ENCODE measurements around the gene WFIKKN2. TPM values are rescaled to one million over a fixed set of nuclear protein-coding genes. Genes with fewer than 3 reads are reported as not detected.
"Not testable (repeated sequence)": the region's sequence is repeated elsewhere in the genome, so short reads cannot be mapped to it uniquely, and the experiment has no call there.

The WFIKKN2 gene
- total RNA-seq, 1 donor from 2014 or later, result not detected

DNA sequence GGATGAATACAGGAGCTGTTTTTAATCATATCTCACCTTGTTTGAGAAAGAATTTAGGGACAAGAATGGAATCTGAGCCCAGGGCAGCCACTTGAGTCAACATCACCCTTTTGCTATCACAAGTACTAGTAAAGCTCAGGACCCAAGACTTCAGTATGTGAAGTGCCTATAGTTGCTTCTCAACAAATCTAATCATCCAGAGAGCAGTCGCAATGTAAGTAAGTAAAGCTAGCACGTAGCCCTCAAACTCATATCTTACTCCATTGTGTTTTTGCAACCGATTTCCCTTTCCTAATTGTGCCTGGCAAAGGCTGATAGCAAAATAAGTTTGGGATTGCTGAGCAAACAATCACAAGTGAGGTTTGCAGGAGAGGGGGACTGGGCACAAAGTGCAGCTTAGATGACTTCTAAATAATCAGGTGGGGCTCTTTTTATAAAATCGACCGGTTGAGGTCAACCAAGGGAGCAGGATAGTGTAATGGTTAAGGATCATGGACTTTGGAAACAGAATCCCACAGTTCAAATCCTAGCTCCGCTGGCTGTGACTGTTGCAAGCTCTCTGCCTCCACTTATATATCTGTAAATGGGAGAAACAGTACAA lies 17.7 kb downstream of the WFIKKN2 start:
- intact Hi-C loops (cut with micrococcal nuclease), result loop anchor here (2.0 kb wide), 2 partner anchors 204 to 268 kb away; partner anchors contain the start of gene SPAG9

DNA sequence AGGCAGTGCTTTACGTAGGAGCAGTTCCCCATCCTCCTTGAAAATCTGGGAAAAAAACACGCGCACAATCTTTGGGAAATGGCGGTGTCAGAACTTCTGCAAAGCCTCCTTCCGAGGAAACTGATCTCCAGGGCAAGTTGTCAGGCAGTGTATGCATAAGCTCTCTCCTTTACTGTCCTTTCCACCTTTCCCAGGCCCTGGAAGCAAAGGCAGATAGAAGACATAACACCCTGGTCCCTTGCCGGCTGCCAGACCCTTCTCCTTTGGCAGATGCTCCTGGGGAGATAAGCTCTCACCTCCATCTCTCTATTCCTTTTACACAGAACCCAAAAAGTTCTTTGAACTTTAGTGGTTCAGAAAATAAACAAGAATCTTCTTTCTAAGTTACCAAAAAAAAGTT lies 18.4 kb downstream of the WFIKKN2 start:
- intact Hi-C loops (cut with micrococcal nuclease), result loop anchor here (2.0 kb wide), 2 partner anchors 203 to 267 kb away; partner anchors contain the start of gene SPAG9

DNA sequence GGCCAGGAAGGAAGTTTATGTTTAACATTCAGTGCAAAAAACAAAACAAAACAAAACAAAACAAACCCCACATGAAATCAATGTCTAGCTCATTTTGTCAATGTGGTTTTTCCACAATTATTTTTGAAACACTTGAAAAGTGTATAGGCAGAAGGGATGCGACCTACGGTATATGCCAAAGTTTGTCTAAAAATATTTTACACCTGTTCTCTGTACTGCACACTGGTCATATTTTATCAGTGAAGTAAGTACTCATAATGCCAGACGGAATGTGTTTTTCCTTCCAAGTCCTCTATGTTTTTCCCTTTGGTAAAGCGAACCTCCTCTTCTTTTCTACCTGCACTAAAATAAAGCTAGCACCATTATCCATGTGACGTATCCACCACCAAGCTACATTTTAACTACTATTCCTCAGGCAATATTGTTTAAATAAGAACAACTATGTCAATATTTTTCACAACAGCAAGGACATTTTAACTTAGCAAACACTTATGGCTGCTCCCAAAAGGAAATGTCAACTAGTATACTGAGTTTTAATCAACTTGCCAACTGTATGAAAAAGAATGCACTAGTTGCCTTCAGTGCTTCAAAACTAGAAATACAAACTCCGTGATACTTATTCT lies 20.4 kb downstream of the WFIKKN2 start:
- intact Hi-C loops (cut with micrococcal nuclease), result no loop called here

DNA sequence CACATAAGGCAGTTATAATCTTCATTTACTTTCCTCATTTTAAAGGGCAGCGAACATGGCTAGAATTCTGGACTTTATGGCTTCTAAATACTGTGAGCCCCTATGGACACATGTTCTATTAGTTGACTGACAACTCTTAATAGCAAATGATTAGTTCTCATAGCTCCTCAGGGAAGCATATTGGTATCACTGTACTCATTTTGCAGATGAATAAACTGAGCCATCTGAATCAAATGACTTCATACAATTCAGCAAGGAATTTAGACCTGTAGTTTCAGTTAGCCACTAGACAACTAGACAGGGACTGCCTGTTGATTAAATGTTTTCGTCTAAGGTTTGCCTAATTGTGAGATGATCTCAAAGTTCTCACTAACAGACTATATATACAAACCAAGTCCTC lies 21.0 kb downstream of the WFIKKN2 start:
- intact Hi-C loops (cut with micrococcal nuclease), result no loop called here

DNA sequence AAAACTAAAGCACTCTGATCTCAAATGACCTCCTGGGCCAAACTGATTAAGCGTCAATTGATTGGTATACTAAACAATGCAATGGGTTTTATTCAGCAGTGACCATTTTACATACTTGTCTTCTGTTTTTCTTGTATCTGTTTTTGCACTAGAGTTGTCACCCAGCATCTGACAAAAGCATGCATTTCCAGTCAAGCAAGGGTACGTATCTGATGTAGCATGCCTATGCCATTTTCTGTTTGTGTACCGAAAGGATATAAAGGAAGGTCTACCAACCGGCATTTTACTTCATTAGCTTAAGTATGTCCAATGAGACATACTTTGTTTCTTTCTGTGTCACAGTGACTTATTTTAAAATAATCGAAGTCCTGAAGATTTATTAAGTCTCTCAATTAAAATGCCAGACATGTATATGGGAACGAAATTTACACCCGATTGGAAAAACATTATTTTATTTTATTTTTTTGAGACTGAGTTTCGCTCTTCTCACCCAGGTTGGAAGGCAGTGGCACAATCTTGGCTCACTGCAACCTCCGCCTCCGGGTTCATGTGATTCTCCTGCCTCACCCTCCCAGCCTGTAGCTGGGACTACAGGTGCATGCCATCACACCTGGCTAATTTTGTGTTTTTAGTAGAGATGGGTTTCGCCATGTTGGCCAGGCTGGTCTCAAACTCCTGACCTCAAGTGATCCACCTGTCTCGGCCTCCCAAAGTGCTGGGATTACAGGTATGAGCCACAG lies 23.3 kb downstream of the WFIKKN2 start:
- intact Hi-C loops (cut with micrococcal nuclease), result no loop called here

DNA sequence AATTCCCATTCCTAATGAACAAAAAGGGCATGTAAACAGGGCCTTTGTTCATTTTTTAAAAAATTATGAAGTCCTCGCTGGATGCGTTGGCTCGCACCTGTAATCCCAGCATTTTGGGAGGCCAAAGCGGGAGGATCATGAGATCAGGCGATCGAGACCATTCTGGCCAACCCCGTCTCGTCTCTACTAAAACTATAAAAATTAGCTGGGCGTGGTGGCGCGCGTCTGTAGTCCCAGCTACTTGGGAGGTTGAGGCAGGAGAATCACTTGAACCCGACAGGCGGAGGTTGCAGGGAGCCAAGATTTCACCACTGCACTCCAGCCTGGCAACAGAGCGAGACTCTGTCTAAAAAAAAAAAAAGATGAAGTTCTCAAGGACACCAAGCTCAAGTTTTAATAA lies 24.3 kb downstream of the WFIKKN2 start:
- intact Hi-C loops (cut with micrococcal nuclease), result not testable (repeated sequence)

DNA sequence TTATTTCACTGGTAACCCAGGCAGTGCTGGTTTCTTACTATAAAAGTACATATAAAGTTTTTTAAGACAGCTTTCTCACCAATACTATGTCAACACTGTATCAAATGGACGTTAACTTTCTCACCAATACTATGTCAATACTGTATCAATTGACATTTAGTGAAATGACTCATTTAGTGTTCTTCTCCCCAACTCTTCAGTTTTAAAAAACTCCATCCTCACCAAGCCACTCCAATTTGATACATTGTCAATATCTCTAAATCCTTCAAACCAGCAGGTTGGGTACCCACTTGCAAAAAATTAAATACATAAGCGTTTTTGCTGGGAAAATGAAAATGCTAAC lies 25.9 kb downstream of the WFIKKN2 start:
- intact Hi-C loops (cut with micrococcal nuclease), result no loop called here

DNA sequence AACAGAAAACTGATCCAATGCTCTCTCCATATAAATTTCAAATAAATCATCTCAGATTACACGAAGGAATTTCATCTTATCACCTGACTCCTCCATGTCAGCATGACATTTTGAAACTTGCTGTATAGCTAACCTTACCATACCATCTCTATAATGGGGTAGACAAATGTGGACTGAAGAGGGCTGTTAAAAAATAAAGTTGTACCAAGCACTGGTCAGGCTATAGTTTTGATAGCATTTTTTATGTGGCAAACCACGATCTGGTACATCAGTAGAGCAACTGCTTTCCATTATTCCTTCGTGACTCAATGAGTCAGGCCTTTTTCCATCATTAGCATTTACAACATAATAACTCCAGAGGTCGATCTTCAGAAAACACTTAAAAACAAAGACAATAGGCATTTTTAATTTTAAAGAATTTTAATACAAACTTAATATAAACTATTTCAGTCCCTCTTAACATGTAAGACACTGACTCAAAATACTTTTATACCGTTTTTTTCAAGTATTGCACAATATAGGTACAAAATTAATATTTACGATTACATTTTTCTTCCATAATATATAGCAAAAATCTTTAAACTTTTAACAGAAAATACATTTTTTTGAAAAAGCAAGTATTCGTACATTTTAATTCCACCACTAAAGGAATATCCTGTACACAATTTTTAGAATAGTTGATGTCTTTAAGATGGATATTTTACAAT lies 26.6 kb downstream of the WFIKKN2 start:
- intact Hi-C loops (cut with micrococcal nuclease), result no loop called here

DNA sequence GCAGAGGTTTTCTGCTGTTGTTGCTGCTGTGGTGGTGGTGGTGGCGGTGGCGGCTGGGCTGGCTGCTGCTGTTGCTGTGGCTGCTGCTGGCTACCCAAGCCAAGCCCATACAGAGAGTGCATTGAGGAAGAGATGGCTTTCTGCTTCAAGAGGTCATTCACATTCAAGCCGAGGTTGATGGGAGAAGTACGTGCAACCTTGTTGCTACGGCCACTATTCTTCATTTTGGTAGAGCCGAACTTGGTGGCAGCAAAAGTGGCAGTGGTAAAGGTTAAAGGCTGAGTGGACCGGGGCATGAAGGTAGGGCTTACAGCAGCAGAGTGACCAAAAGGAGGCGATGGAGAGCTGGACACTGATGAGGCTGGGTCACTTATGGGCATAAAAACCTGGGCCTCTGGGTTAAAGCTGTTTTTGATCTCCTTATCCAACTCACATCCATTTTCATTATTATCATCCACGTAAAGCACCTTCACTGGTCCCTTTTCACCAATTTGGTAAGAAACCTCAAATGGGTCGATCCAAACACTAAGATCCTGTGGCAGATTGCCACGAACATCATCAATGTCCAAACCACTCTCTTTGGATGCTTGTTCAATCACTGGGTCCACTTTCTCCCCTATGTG lies 27.9 kb downstream of the WFIKKN2 start:
- intact Hi-C loops (cut with micrococcal nuclease), result loop anchor here (1.0 kb wide), 1 partner anchor 93 kb away; no protein-coding TSS in a partner anchor

DNA sequence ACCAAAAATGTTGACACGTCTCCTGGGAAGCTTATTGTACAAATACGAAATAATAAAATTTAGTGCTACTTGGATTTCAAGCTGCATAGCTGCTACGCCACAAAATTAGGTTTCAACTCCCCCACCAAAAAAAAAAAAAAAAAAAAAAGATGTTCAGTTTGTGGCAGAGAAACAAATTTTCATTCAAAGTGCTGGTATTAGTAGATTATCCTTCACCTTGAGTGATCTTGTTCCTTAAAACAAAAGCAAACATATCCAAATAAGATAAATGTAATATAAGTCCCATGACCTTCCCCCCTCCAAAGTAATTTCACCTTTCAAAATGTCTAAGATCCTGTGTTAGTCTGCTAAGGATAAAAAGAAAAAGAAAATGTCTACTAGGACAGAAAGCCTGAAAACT lies 28.5 kb downstream of the WFIKKN2 start:
- intact Hi-C loops (cut with micrococcal nuclease), result loop anchor here (1.0 kb wide), 1 partner anchor 92 kb away; no protein-coding TSS in a partner anchor

DNA sequence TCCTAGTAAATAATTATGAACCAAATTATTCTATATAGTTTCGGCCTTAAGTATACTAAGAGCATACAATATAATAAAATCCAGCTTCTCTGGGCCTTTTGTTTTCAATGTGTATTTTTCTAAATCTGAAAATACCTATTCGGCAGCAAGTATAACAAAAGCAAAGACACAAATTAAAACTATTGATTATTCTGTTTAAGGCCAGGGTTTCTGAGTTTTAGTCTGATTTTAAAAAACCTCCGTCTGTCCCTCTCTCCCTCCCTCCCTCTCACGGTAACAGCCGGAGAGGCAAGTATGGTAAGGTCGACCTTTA lies 29.3 kb downstream of the WFIKKN2 start:
- intact Hi-C loops (cut with micrococcal nuclease), result loop anchor here (1.0 to 5.0 kb wide), 4 partner anchors 12 to 563 kb away; partner anchors contain the start of genes ANKRD40 and NME2

DNA sequence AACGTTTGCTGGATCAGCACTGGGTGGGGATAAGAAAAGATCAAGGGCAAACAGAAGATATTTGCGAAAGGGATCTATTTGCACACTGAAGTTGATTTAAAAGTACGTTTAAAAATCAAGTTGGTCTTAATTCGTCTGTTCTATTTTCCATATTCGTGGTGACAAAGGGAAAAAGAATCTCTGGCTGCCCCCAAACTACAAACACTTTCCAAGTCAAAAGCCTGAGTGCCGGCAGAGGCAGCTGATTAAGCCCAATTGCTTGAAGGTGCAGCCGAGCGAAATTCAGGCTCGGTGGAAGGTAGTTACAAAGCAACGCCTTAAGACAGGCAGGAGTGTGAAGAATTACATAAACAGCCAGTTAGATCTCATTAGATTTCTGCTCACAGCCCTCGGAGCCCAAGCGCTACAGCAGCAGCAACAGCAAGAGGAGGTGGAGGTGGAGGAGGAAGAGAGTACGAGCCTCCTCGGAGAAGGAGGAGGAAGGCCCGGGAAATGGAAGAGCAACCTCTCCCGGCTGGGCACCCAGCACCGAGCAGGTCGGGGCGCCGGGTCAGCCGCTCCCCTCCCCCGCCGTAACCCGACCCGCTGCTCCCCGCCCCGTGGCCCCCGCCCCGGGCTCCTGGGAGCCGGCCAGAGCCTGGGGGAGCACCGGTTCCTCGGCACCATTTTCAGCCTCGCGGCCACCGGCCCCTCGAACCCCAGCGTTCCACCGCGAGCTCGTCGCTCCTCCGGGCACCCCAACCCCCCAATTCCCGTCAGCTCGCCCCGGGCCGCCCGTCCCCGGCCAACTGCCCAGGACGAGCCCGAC lies 29.9 kb downstream of the WFIKKN2 start:
- intact Hi-C loops (cut with micrococcal nuclease), result loop anchor here (1.0 to 5.0 kb wide), 4 partner anchors 13 to 562 kb away; partner anchors contain the start of genes ANKRD40 and NME2

DNA sequence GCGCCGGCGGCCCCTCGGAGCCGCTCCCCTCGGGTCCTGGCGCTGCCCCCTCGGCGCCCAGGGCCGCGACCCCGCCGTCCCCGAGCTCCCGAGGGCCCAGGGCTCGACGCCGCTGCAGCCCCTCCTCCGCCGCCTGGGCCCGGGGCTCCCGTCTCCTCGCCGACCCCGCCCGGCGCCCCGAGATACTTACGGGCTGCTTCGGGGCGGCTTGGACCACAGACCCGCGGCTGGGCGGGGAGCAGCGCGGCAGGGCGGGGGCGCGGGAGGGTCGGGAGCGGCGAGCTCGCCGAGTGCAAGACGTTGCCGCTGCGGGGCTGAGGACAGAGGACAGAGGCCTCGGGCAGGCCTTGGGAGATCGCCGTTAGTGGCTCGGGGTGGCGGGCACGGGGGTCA lies 30.5 kb downstream of the WFIKKN2 start:
- intact Hi-C loops (cut with micrococcal nuclease), result loop anchor here (1.0 to 5.0 kb wide), 7 partner anchors 14 to 561 kb away; partner anchors contain the start of genes ANKRD40, MBTD1, NME1 and NME2

DNA sequence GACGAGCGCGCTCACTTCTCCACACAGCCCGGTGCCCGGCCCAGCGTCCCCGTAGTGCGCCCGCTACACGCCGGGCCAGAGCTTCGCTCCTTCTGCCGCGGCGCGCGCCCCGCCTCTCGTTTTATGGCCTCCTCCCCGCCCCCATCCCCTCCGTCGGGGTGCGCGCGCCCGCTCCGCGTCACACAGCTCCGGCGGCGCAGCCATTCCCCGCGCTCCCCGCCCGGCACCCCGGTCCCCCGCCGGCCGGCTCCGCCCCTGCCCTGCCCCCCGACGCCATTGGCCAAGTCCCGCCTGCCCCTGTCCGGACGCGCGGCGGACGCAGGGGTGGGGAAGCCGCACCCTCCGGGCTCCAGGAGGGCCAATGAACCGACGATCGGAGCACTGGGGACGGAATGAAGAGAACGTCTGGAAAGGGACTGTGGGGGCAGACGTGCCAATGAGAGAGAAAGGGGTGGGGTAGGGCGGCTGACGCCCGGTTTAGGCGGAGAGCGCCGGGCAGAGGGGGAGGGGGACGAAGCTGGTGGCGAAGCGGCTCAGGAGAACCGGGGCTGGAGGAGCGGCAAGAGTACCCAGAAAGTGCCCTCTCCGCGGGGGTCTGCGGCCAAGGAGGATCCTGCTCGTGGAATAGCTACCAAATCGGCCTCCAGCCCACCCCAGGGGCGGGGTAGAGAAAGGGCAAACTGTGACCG lies 31.0 kb downstream of the WFIKKN2 start, which contains the start of gene TOB1:
TSS of gene TOB1 (minus strand) at position 94 of the 689 bp plus-strand sequence. CDS start 2,337 bp downstream, outside the sequence.
- intact Hi-C loops (cut with micrococcal nuclease), result loop anchor here (1.0 to 5.0 kb wide), 5 partner anchors 287 to 561 kb away; partner anchors contain the start of genes MBTD1, NME1, NME2 and UTP18

DNA sequence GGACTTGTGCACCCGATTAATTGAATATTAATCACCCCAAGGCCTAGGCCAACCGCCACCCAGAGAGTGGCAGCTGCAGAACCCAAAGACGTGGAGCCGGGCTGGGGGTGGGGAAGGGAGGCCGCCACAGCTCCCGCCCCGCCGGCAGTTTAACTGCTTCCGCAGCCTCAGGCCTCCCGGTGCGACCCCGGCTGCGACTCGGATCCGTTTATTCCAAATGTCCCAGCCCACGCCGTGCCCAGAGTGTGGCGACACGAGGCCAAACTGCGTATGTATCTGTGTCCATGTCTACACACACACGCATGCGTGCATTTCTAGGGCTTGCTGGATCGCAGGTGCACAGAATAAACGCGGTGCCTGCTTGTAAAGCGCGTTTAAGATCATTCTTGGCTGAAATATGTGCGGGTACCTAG lies 31.6 kb downstream of the WFIKKN2 start:
- intact Hi-C loops (cut with micrococcal nuclease), result loop anchor here (1.0 to 5.0 kb wide), 11 partner anchors 52 to 560 kb away; partner anchors contain the start of genes LUC7L3, MBTD1, NME1 and NME2

DNA sequence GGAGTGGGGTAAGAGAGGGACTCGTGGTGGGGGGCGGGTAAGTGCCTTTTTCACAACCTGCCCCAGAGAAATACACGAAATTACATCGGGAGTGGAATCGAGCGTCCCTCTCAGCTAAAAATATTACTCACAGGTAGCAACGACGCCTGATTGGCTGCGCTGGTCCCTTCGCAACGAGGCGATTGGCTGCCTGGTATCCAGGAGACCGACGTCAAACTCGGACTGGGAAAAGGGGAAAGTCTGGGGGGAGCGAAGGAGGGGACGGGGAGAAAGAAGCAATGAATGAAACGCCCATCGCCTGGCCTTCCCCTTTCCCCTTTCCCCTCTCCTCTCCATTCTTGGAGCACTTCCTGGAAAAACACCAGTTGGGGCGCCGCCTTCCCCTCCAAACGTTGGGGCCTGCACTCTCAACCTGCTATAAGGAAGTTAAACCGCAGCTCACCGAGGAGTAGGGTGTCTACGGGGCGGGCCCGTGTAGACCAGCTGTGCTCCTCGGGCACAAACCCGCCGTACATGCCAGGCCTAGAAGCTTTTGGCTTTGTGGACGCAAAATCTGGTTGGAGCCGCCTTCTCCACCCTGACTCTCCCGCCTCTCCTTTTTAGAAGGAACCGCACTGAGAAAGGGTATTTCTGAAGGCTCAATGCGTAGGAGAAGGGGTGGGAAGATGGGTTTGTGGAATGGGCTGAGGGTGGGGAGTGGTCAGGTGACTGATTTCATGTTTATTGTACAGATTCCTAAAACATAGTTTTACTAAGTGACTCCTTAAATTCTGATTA lies 32.2 kb downstream of the WFIKKN2 start:
- intact Hi-C loops (cut with micrococcal nuclease), result loop anchor here (1.0 to 5.0 kb wide), 8 partner anchors 52 to 560 kb away; partner anchors contain the start of genes LUC7L3 and NME2

DNA sequence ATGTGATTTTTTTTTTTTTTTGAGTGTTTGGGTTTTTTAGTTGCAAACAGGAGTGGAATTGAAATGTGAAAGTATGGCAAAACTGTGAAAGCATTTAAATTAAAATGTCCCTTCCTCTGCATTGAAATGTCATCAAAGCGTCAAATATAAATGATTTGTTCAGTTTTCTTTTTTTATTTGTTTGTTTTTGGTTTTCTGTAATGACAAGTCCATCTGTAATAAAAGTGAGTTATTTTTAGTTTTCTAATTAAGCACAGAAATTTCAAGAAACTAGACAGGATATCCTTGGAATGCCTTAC lies 32.7 kb downstream of the WFIKKN2 start:
- intact Hi-C loops (cut with micrococcal nuclease), result loop anchor here (5.0 kb wide), 2 partner anchors 299 to 559 kb away; partner anchors contain the start of gene NME2

DNA sequence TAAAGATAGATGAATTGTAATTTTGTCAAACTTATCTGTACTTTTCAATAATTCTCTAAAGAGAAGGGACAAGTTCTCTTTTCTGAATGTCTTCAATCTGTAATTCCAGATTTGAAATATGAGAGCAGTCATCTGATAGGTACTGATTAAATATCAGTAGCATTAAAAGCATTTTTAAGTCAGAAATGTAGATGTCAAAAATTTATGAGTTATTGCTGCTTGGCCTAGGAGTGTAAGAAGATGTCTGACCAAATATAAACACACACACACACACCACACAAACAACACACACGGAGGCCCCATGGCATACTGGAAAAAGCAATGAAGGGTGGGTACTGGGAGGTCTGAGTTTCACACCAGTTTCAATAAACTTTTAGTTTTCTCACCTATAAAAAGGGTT lies 33.2 kb downstream of the WFIKKN2 start:
- intact Hi-C loops (cut with micrococcal nuclease), result loop anchor here (5.0 kb wide), 2 partner anchors 299 to 559 kb away; partner anchors contain the start of gene NME2

Measured in T-helper 1 cell treated with Interleukin-12 subunit alpha and Interleukin-12 subunit beta and Interleukin-4 antibody, amounts not matched to agents 30 ng/mL and 1 ng/mL, for 36 hours (primary cell).